ENCODE results near the gene BSPH1.
"Not testable (repeated sequence)": the region's sequence is repeated elsewhere in the genome, so short reads cannot be mapped to it uniquely, and the experiment has no call there.

Gene BSPH1

DNA sequence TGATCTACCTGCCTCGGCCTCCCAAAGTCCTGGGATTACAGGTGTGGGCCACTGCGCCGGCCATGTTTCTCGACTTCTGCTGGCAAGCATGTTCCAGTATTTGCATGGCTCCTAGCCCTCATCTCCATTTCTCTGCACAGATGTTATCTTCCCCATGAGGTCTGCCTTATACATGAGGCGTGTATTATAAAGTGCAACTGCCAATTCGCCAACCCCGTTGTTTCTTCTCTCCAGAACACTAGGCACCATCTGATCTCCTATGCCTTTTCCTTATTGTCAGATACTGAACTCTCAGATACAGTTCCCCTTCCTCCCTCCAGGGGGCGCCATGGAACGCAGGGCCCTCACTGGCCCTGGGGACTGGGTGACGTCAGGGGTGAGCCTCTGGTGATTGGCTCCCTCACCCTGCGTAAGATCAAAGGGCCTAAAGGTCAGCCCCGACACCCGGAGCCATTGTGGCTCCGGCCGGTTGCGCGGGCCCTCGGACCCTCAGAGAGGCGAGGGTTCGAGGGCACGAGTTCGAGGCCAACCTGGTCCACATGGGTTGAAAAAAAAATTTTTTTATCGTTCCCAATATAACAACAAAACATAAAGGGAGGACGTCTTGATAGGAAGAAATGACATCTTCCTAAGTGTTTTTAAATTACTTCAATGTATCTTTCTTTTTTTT, 42.0 kb downstream of the BSPH1 start:
- DNase-seq (ENCODE audit: low read depth, low spot score); H3K4me3 ChIP-seq (ENCODE audit: low read length): not testable (repeated sequence)

DNA sequence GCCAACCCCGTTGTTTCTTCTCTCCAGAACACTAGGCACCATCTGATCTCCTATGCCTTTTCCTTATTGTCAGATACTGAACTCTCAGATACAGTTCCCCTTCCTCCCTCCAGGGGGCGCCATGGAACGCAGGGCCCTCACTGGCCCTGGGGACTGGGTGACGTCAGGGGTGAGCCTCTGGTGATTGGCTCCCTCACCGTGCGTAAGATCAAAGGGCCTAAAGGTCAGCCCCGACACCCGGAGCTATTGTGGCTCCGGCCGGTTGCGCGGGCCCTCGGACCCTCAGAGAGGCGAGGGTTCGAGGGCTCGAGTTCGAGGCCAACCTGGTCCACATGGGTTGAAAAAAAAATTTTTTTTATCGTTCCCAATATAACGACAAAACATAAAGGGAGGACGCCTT, 63.4 kb downstream of the BSPH1 start:
- not testable (repeated sequence) for DNase-seq (ENCODE audit: low read depth, low spot score); H3K4me3 ChIP-seq (ENCODE audit: low read length)

GRCh38 chr19:47920107-47920506, 71.9 kb downstream of the BSPH1 start:
- not testable (repeated sequence) for DNase-seq (ENCODE audit: low read depth, low spot score); H3K4me3 ChIP-seq (ENCODE audit: low read length)
